ENCODE measurements around the gene SYT8. TPM values are rescaled to one million over a fixed set of nuclear protein-coding genes. Genes with fewer than 3 reads are reported as not detected.

Gene SYT8
- total and polyA plus RNA-seq, 11 donors, result 0.08 TPM; not detected in 10

DNA sequence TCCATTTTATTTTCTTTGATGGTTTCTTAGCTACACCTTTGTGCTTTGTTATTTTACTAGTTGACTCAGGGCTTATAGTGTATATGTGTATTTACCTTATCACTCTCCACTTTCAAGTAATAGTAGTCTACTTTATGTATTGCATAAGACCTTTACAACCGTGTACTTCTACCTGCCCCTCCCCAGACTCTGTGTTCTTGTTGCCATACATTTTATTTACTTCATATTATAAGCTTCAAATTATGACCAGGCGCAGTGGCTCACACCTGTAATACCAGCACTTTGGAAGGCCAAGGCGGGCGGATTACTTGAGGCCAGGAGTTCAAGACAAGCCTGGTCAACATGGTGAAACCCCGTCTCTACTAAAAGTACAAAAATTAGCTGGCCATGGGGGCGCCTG lies 42.9 kb upstream of the SYT8 start:
- TF ChIP-seq, protein P1, sequence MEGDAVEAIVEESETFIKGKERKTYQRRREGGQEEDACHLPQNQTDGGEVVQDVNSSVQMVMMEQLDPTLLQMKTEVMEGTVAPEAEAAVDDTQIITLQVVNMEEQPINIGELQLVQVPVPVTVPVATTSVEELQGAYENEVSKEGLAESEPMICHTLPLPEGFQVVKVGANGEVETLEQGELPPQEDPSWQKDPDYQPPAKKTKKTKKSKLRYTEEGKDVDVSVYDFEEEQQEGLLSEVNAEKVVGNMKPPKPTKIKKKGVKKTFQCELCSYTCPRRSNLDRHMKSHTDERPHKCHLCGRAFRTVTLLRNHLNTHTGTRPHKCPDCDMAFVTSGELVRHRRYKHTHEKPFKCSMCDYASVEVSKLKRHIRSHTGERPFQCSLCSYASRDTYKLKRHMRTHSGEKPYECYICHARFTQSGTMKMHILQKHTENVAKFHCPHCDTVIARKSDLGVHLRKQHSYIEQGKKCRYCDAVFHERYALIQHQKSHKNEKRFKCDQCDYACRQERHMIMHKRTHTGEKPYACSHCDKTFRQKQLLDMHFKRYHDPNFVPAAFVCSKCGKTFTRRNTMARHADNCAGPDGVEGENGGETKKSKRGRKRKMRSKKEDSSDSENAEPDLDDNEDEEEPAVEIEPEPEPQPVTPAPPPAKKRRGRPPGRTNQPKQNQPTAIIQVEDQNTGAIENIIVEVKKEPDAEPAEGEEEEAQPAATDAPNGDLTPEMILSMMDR (IDR thresholded peaks at IDR 0.05), result no peak
- TF ChIP-seq POLR2A (IDR thresholded peaks at IDR 0.05), result no peak
- Histone ChIP-seq H3K27ac (no peak overlapping the region), H3K4me1 (peaks cover 0 to 5% (median 0%) of the 10 kb centered on the region in 12 donors), H3K9me3 (peaks cover 0 to 7% (median 0%) of the 10 kb centered on the region in 12 donors), H3K4me3 (no peak overlapping the region), H3K36me3 (no peaks in the 10 kb centered on the region), H3K27me3 (peaks cover 0 to 19% (median 4%) of the 10 kb centered on the region in 9 donors)
- intact Hi-C loops (cut with DNase I), result loop anchor here in 1 of 10 donors (10.0 kb wide), 1 partner anchor 467 kb away; no protein-coding TSS in a partner anchor
- WGBS, 4 donors, result 81 to 89% (median 86%) methylated on average over 6 of the region's 6 CpGs
- DNase-seq (no peak), ATAC-seq (no peak)

DNA sequence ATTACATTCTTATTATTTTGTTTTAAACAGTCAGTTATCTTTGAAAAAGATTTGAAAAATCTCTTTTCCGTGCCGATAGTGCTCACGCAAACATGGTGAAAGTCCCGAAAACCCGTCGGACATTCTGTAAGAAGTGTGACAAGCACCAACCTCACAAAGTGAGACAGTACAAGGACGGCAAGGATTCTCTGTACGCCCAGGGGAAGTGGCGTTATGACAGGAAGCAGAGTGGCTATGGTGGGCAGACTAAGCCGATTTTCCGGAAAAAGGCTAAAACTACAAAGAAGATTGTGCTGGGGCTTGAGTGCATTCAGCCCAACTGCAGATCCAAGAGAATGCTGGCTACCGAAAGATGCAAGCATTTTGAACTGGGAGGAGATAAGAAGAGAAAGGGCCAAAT lies 42.3 kb upstream of the SYT8 start:
- intact Hi-C loops (cut with DNase I), result loop anchor here in 1 of 10 donors (10.0 kb wide), 1 partner anchor 468 kb away; no protein-coding TSS in a partner anchor
- 71 to 77% (median 77%) methylated on average over 12 of the region's 12 CpGs for WGBS, 4 donors
- DNase-seq, result no peak
- Histone ChIP-seq H3K9me3 (peaks cover 0 to 7% (median 0%) of the 10 kb centered on the region in 12 donors), H3K27ac (no peak overlapping the region), H3K27me3 (peaks cover 0 to 23% (median 5%) of the 10 kb centered on the region in 9 donors), H3K36me3 (no peaks in the 10 kb centered on the region), H3K4me1 (peaks cover 0 to 4% (median 0%) of the 10 kb centered on the region in 12 donors), H3K4me3 (peak overlapping the region in 1 of 12 donors; percentile 23)
- no peak for ATAC-seq
- TF ChIP-seq, protein P1 (IDR thresholded peaks at IDR 0.05), result no peak
- no peak for TF ChIP-seq POLR2A (IDR thresholded peaks at IDR 0.05)

DNA sequence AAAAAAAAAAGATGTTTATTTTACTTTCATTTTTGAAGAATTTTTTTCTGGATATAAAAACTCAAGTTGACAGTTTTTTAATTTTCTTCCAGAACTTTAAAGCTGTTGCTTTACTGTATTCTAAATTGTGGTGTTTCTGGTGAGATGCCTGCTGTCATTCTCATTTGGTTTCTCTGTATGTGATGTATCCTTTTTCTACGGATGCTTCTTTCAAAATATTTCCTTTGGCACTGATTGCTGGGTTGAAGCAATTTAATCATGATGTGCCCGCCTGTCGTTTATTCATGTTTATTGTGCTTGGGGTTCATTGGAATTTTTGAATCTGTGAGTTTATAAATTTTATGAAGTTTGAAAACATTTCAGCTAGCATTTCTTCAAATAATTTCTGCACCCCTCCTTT lies 41.7 kb upstream of the SYT8 start:
- Histone ChIP-seq H3K27ac (no peak overlapping the region), H3K27me3 (peaks cover 0 to 29% (median 5%) of the 10 kb centered on the region in 9 donors), H3K9me3 (peaks cover 0 to 7% (median 0%) of the 10 kb centered on the region in 12 donors), H3K36me3 (no peaks in the 10 kb centered on the region), H3K4me3 (no peak overlapping the region), H3K4me1 (peaks cover 0 to 4% (median 0%) of the 10 kb centered on the region in 12 donors)
- intact Hi-C loops (cut with DNase I), result loop anchor here in 1 of 10 donors (10.0 kb wide), 1 partner anchor 468 kb away; no protein-coding TSS in a partner anchor
- DNase-seq (no peak), ATAC-seq (no peak)
- WGBS, 4 donors, result 49 to 64% (median 57%) methylated on average over 3 of the region's 3 CpGs
- TF ChIP-seq, protein P1 (IDR thresholded peaks at IDR 0.05), result no peak
- no peak for TF ChIP-seq POLR2A (IDR thresholded peaks at IDR 0.05)

DNA sequence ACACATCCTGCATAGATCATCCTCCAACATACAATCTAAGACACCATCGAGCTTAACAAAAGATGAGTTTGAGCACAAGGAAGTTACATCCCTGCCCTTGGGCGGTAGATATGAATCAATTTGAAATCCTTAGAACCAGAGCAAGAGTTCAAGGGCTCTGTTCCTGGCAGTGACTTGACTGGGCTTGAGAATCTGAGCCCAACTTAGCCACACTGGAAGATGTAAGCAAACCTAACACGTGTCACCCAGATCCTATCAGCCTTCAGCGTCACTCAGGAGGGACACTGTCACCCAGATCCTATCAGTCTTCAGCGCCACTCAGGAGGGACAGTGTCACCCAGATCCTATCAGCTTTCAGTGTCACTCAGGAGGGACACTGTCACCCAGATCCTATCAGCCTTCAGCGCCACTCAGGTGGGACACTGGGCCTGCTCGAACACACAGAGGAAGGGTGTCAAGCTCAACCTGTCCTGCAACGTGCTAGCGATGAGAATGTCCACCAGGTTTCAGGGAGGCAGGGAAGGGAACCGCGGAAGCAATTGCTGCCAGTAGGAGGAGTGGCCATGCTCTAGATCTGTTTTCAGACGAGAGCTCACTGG lies 38.3 kb upstream of the SYT8 start:
- WGBS, 4 donors, result 56 to 64% (median 57%) methylated on average over 12 of the region's 12 CpGs
- no peak overlapping the region for H3K27ac ChIP-seq
- ATAC-seq, result no peak
- no peaks in the 10 kb centered on the region for H3K36me3 ChIP-seq
- peaks cover 0 to 30% (median 5%) of the 10 kb centered on the region in 9 donors for H3K27me3 ChIP-seq
- intact Hi-C loops (cut with DNase I), result loop anchor here in 1 of 10 donors (10.0 kb wide), 1 partner anchor 472 kb away; no protein-coding TSS in a partner anchor
- TF ChIP-seq POLR2A (IDR thresholded peaks at IDR 0.05), result no peak
- TF ChIP-seq, protein P1 (IDR thresholded peaks at IDR 0.05), result no peak
- no peak for DNase-seq
- H3K4me1 ChIP-seq, result peaks cover 0 to 4% (median 0%) of the 10 kb centered on the region in 12 donors
- H3K4me3 ChIP-seq, result no peak overlapping the region
- peaks cover 0 to 2% (median 0%) of the 10 kb centered on the region in 12 donors for H3K9me3 ChIP-seq
